ENCODE results near the gene S100A7.

DNA sequence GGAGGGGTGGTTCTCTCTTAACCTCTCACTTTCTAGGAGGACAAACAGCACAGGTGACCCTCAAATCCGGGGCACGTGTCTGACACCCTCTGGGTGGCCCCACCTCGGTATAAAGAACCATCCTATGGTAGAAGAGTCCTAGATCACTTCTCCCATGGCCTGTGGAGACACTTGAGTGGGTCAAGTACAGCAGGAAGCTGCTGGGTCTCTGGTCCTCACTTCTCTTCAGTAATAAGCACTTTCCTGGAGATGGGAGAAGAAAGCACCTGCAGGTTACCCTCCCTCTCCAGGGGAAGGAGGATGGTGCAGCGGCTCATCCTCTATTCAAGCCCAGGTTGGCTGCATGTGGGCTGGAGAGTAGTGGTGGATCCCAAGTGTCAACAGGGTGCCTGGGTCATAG lies 17.0 kb downstream of the S100A7 start:
- TF ChIP-seq, protein P1, sequence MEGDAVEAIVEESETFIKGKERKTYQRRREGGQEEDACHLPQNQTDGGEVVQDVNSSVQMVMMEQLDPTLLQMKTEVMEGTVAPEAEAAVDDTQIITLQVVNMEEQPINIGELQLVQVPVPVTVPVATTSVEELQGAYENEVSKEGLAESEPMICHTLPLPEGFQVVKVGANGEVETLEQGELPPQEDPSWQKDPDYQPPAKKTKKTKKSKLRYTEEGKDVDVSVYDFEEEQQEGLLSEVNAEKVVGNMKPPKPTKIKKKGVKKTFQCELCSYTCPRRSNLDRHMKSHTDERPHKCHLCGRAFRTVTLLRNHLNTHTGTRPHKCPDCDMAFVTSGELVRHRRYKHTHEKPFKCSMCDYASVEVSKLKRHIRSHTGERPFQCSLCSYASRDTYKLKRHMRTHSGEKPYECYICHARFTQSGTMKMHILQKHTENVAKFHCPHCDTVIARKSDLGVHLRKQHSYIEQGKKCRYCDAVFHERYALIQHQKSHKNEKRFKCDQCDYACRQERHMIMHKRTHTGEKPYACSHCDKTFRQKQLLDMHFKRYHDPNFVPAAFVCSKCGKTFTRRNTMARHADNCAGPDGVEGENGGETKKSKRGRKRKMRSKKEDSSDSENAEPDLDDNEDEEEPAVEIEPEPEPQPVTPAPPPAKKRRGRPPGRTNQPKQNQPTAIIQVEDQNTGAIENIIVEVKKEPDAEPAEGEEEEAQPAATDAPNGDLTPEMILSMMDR (IDR thresholded peaks at IDR 0.05) = no peak
- TF ChIP-seq POLR2A (IDR thresholded peaks at IDR 0.05) = no peak

Measured in testis (tissue), 2 donors.